Chondrocyte (in vitro differentiated cells): ENCODE results near the gene REEP2. TPM values are rescaled to one million over a fixed set of nuclear protein-coding genes. Genes with fewer than 3 reads are reported as not detected.

ENCODE experiments used
- DNase-seq: peaks from one replicate; pipeline ENCODE4 v3.0.0; 2021; ENCODE audit warnings: mixed read lengths, low spot score
- H3K27ac Mint-ChIP-seq: one replicate; pipeline ENCODE4 v1.8.0; 2021; ENCODE audit warnings: mild to moderate bottlenecking, moderate library complexity, mixed read lengths; ENCODE audit not compliant: unreplicated experiment
- H3K27me3 Mint-ChIP-seq: 2 replicates; pipeline ENCODE4 v1.8.0; 2021; ENCODE audit warnings: low read depth, mixed read lengths
- H3K36me3 Mint-ChIP-seq: 2 replicates; pipeline ENCODE4 v1.8.0; 2021; ENCODE audit warnings: low read depth, mixed read lengths
- H3K4me1 Mint-ChIP-seq: 2 replicates; pipeline ENCODE4 v1.8.0; 2021; ENCODE audit warnings: low read depth, mild to moderate bottlenecking, mixed read lengths
- H3K4me3 Mint-ChIP-seq: one replicate; pipeline ENCODE4 v1.8.0; 2021; ENCODE audit warnings: mild to moderate bottlenecking, moderate library complexity, mixed read lengths; ENCODE audit not compliant: unreplicated experiment
- H3K9me3 Mint-ChIP-seq: 2 replicates; pipeline ENCODE4 v1.8.0; 2021; ENCODE audit warnings: low read depth, mixed read lengths
- CTCF ChIP-seq: fragments of 200-600 bp; sonication (generic); IDR thresholded peaks from 2 replicates; pipeline ENCODE4 v1.5.0; 2021; ENCODE audit warnings: antibody characterized with exemption, mild to moderate bottlenecking, moderate library complexity
- total RNA-seq: library from RNA; stranded (reverse); gene quantifications from 3 replicates; pipeline ENCODE4 v1.2.1, GENCODE V29; 2021

REEP2 gene
- total RNA-seq, 1 donor from 2014 or later: 34.6 TPM

DNA sequence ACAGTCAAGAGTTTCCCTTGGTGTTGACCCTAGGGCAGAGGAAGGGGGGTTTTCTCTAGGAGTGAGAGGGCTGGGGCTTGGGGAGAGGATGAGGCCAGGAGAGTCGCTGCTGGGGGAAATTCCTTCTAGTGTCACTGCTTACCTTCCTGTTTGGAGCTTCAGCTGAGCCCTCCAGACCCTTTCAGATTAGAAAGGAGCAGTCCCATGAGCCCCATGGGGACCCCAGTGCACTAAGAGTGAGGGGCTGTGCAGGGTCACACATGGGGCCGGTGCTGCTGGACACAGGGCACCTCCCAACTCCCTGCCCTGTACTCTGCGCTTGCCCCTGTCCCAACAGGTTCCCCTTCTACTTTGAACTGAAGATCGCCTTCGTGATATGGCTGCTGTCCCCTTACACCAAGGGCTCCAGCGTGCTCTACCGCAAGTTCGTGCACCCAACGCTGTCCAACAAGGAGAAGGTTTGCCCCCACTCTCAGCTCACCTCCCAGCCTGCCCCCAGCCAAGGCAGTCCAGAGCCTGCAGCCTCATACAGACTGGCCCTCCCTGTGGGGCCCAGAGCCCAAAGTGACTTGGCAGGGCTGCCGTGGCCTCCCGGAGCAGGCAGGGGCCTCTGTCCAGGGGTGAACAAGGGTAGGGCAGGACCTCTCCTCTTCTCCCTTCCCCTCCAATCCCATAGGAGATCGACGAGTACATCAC lies 5.4 kb downstream of the REEP2 start:
- Mint-ChIP-seq H3K4me3 (no peak overlapping the region), H3K27ac (no peak overlapping the region), H3K9me3 (no peaks in the 10 kb centered on the region), H3K27me3 (no peaks in the 10 kb centered on the region), H3K36me3 (no peaks in the 10 kb centered on the region), H3K4me1 (peaks cover 20% of the 10 kb centered on the region)
- peak; percentile 66 for DNase-seq
- no peak for TF ChIP-seq CTCF

GRCh38 chr5:138444774-138445546 lies 6.1 kb downstream of the REEP2 start:
- H3K27me3 Mint-ChIP-seq: no peaks in the 10 kb centered on the region
- no peak for TF ChIP-seq CTCF
- H3K9me3 Mint-ChIP-seq: no peaks in the 10 kb centered on the region
- peak; percentile 87 for DNase-seq
- H3K27ac Mint-ChIP-seq: no peak overlapping the region
- H3K4me1 Mint-ChIP-seq: peaks cover 16% of the 10 kb centered on the region
- no peak overlapping the region for H3K4me3 Mint-ChIP-seq
- H3K36me3 Mint-ChIP-seq: no peaks in the 10 kb centered on the region

- H3K36me3 Mint-ChIP-seq: no peaks in the 10 kb centered on the region
- no peak overlapping the region for H3K4me3 Mint-ChIP-seq
- TF ChIP-seq CTCF: no peak
- peaks cover 13% of the 10 kb centered on the region for H3K4me1 Mint-ChIP-seq
- H3K9me3 Mint-ChIP-seq: no peaks in the 10 kb centered on the region
- no peak overlapping the region for H3K27ac Mint-ChIP-seq
- no peaks in the 10 kb centered on the region for H3K27me3 Mint-ChIP-seq
- DNase-seq: no peak
These were observed 6.9 kb downstream of the REEP2 start for GRCh38 chr5:138445547-138446271.

DNA sequence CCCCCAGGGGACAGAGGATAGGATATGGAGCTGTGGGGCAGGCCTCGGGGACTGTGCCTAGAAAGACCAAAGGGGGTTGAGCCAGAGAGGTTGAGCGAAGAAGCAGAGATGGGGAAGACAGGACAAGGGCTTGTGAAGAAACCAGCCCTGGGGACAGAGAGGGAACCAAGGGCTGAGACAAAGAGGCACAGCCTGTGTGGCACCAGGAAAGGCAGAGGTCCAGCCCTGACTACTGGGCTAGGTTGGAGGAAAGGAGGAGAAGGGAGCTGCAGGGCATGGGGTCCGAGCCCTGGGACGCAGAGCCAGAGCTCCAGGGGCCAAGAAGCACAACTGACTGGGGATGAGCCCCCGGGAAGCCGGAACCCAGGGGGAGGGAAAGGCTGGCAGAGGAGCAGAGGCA lies 9.2 kb downstream of the REEP2 start:
- no peak for TF ChIP-seq CTCF
- Mint-ChIP-seq H3K4me1 (peaks cover 13% of the 10 kb centered on the region), H3K27me3 (no peaks in the 10 kb centered on the region), H3K27ac (no peak overlapping the region), H3K36me3 (no peaks in the 10 kb centered on the region), H3K9me3 (no peaks in the 10 kb centered on the region), H3K4me3 (no peak overlapping the region)
- no peak for DNase-seq
